EH (cell line): ENCODE measurements around the gene SPECC1.
"Not testable (repeated sequence)": the region's sequence is repeated elsewhere in the genome, so short reads cannot be mapped to it uniquely, and the experiment has no call there.

Source experiments
- DNase-seq: peaks from one replicate; pipeline ENCODE4 v3.0.0-alpha.2; 2015; ENCODE audit warnings: low read depth

SPECC1 gene

GRCh38 chr17:20010099-20010863 is 1.1 kb downstream of the SPECC1 start:
- DNase-seq = peak; percentile 62

DNA sequence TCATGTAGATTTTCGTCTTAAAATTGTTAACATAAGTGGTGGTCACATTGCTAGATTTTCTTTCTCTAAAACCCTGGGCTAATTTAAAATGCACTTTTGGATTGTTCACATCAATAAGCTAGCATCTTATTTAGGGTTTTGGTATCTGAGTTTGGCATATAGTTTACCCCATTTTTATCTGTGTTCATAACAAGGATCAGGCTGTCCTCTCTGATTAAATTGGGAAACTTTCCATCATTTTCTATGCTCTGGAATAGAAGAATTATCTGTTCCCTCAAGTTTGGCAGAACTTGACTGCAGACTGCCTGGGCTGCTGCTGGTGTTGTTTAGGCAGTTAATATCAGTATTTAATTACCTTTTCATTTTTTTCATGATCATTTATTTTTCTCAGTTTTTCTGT is 1.8 kb downstream of the SPECC1 start:
- no peak for DNase-seq

- DNase-seq = no peak
Measured at GRCh38 chr17:20012017-20012536, 2.9 kb downstream of the SPECC1 start.

DNA sequence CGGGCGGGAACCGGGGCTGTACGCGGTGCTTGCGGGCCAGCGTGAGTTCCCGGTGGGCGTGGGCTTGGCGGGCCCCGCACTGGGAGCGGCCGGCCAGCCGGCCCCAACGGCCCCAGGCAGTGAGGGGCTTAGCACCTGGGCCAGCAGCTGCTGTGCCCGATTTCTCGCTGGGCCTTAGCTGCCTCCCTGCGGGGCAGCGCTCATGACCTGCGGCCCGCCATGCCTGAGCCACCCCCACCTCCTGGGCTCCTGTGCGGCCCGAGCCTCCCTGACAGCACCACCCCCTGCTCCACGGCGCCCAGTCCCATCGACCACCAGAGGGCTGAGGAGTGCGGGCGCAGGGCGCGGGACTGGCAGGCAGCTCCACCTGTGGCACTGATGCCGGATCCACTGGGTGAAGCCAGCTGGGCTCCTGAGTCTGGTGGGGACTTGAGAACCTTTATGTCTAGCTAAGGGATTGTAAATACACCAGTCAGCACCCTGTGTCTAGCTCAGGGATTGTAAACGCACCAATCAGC is 7.4 kb downstream of the SPECC1 start:
- not testable (repeated sequence) for DNase-seq

- no peak for DNase-seq
Measured at GRCh38 chr17:20022701-20023100, 13.5 kb downstream of the SPECC1 start.

DNA sequence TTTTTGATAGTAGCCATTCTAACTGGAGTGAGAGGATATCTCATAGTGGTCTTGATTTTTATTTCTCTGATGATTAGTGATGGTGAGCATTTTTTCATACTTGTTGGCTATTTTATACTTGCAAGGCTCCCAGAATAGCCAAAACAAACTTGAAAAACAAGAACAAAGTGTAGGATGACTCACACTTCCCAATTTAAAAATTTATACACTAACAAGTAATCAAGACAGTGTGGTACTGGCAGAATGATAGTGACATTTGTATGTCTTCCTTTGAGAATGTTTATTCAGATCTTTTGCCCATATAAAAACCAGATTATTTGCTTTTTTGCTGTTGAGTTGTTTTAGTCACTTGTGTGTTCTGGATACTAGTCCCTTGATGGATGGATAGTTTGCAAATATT is 17.8 kb downstream of the SPECC1 start:
- no peak for DNase-seq

DNA sequence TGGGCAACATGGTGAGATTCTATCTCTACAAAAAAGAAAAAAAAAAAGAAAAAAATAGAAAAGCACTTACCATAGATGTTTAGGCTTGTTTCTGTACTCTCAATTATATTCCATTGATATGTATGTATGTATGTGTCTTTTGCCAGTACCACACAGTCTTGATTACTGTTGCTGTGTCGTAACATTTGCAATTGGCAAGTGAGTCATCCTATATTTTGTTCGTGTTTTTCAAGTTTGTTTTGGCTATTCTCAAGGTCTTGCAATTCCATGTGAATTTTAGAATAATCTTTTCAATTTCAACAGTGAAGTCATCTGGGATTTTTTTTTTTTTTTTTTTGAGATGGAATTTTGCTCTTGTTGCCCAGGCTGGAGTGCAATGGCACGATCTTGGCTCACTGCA is 19.3 kb downstream of the SPECC1 start:
- peak; percentile 1 for DNase-seq

- no peak for DNase-seq
Measured at GRCh38 chr17:20032636-20033035, 23.5 kb downstream of the SPECC1 start.

DNA sequence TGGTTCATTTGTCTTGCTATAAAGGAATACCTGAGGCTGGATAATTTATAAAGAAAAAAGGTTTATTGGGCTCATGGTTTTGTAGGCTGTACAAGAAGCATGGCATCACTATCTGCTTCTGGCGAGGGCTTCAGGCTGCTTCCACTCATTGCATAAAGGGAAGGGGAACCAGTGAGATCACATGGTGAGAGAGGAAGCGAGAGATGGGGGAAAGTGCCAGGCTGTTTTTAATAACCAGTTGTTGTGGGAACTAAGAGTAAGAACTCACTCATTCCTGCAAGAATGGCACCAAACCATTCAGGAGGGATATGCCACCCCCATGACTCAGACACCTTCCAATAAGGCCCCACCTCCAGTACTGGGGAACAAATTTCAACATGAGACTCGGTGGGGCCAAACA is 24.3 kb downstream of the SPECC1 start:
- no peak for DNase-seq

DNA sequence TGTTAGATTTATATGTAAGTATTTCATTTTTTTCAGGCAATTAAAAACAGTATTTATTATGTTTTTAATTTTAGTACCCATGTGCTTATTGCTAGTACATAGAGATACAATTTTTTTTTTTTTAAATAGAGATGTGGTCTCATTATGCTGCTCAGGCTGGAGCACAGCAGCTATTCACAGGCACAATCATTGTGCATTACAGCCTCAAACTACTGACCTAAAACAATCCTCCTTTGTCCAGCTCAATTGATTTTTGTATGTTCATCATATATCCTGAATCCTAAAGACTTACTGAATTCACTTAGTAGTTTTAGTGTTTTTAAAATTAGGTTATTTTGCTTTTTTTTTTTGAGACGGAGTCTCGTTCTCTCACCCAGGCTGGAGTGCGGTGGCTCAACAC is 26.3 kb downstream of the SPECC1 start:
- DNase-seq = no peak

DNA sequence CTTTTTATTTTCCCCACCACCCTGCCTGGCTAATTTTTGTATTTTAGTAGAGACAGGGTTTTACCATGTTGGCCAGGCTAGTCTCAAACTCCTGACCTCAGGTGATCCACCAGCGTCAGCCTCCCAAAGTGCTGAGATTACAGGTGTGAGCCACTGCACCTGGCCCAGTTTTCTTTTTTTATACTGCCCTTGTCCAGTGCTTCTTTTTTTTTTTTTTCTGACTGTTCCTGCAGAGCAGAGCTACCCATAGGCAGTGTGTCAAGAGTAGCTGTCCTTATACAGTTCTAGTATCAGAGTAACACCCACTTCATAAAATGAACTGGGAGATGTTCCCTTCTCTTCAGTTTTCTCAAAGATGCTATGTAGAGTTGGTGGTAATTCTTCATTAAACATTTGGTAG is 28.1 kb downstream of the SPECC1 start:
- not testable (repeated sequence) for DNase-seq

GRCh38 chr17:20039037-20039436 is 29.9 kb downstream of the SPECC1 start:
- DNase-seq = no peak

DNA sequence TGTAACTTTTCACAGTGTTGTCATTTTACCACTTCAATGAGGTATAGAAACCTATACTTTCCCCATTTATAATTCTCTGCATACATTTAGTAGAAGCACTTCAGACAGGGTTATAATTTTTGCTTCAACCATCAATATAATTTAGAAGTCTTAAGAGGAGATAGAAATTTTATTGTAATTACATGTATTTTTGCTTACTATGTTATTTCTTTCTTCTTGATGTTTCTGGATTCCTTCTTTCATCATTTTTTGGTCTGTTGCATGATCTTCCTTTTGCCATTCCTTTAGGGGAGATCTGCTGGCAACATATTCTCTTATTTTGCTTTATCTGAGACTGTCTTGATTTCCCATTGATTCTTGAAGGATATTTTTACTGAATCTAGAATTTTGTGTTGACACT is 31.1 kb downstream of the SPECC1 start:
- DNase-seq = no peak

- no peak for DNase-seq
Measured at GRCh38 chr17:20043021-20043420, 33.9 kb downstream of the SPECC1 start.

DNA sequence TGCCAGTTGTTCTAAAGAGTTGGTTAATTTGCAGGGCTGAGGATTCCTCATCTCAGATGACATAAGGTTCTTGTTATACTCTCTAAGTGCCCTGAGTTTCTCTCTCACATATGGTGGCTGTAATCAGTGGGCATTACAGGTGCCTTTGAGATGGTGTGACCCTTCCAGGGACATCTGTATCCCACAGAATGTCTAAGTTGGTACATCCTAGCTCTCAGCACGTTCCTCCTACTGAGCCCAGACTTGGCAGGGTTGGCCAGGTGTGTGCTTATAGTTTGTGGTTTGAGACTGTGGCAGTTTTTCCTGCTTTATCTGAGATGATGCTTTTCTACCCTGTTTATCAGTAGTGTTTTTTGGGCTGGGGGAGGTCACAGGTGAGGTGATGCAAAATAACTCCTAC is 36.3 kb downstream of the SPECC1 start:
- no peak for DNase-seq

GRCh38 chr17:20046629-20047028 is 37.5 kb downstream of the SPECC1 start:
- no peak for DNase-seq

DNA sequence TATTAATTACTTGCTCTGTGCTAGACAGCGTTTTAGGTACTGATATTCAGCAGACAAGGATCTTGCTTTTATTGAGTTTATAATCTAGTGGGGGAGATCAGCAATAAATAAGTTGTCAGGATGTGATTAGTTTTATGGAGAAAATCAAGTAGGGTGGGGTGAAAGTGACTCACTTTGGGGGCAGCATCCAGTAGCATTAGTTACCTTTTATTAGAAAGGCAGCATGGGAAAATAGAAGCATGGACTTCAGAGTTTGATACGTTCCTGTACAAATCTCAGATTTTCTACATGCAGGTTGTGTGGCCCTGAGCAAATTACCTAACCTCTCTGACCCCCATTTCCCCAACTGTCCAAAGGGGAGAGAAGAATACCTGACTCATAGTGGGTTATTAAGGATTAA is 42.5 kb downstream of the SPECC1 start:
- DNase-seq = no peak

GRCh38 chr17:20053361-20053964 is 44.3 kb downstream of the SPECC1 start:
- DNase-seq = no peak

GRCh38 chr17:20059728-20060188 is 50.6 kb downstream of the SPECC1 start:
- peak; percentile 8 for DNase-seq

DNA sequence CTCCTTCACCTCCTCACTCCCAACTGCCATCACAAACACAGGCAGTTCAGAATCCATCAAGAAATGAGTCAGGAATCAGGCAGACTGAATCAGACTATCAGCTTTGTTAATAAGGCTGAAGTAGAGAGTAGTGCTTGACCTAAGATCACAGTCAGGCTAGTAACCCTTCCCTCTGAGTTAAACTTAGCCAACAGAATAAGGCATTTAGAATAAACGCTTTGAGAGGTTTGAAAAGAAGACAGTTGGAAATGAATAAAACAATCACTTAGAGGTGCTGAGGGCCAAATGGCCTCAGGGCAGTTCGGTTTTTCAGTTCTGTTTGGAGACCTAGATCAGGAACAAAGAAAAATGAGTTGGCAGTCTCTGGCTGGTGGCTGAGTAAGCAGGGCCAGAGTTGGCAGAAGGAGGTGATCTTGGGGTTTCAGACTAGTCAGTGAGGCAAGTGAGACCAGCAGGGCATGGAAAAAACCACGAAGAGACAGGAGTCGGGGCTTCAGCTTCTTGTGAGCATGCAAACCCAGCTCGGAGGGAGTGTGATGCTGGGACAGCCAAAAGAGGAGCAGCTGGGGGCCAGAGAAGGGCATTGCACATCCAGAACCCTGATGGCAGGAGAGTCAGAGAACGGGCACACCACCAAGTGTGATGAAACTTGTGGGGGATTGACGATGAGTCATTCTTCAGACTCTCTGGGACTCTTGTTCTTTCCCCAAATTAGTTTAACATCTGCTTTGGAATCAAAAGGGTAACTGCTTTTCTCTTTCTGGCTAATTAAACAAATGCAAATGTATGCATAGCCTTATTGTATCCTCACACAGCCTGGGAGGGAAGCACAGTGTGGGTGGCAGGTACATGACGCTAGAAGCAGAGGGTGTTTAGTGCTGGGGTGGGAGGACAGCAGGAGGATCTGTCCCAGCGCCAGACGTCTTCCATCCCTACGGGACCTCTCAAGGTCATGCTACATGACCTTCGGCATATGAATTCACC is 54.8 kb downstream of the SPECC1 start:
- peak; percentile 90 for DNase-seq

DNA sequence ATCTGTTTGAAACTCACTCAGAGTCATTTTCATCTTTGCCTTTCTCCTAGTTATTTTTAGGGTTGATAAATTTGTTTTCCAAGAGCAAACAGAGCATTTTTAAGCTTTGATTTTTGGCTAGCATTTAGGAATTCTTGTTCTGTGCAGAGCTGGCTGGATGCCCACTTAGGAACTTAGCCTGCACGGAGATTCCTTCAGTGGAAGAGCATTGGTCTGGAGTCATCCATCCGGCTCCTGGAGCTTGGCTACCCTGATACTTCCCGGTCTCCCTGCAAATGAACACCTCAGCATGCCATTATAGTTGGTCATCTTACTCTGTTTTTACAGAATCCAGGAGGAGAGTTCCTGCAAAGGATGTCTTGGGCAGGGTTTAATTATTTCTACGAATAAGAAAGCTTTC is 57.1 kb downstream of the SPECC1 start:
- DNase-seq = peak; percentile 84

- no peak for DNase-seq
Measured at GRCh38 chr17:20067711-20068110, 58.6 kb downstream of the SPECC1 start.
